Lower leg skin (tissue), 4 donors: Measurements from ENCODE around the gene GLI1. TPM values are rescaled to one million over a fixed set of nuclear protein-coding genes. Genes with fewer than 3 reads are reported as not detected.
"Not testable (repeated sequence)": the region's sequence is repeated elsewhere in the genome, so short reads cannot be mapped to it uniquely, and the experiment has no call there.

Source experiments
- DNase-seq, 2 donors: peaks; one replicate each; pipeline ENCODE4 v3.0.0-alpha.2; 2019; ENCODE audit warnings: low spot score in 2 of 2
- H3K4me3 ChIP-seq: fragments of 200-600 bp; sonication (generic); 2 replicates; pipeline ENCODE4 v1.5.1; 2017; ENCODE audit warnings: mild to moderate bottlenecking, low read depth; ENCODE audit not compliant: poor library complexity, severe bottlenecking
- CTCF ChIP-seq, 3 donors: fragments of 450-650 bp; IDR thresholded peaks; one replicate each; pipeline ENCODE4 v1.5.1; 2016; ENCODE audit warnings: antibody characterized with exemption in 3 of 3, mild to moderate bottlenecking in 3 of 3, moderate library complexity in 2 of 3
- POLR2A ChIP-seq, 2 donors: fragments of 450-650 bp; IDR thresholded peaks; one replicate each; pipeline ENCODE4 v1.6.1; 2016 to 2017; ENCODE audit warnings: antibody characterized with exemption in 2 of 2, mild to moderate bottlenecking in 1 of 2, moderate library complexity in 1 of 2
- WGBS, 2 donors: methylation state at CpG; one replicate each; pipeline ENCODE4 v1.1.5; 2018; 5-methylcytosine and 5-hydroxymethylcytosine counted together
- intact Hi-C: fragments of 100-400 bp; cut with DNase I; formaldehyde crosslinking; loops from one replicate; pipeline ENCODE4 v1.15.0; 2023; ENCODE audit warnings: low total_unique reads
- total RNA-seq, 4 donors: library from RNA; depleted of rRNA; stranded (reverse); fragments of >200 nt; gene quantifications; one replicate each; pipeline ENCODE4 v1.1.0, GENCODE V29; 2016

The GLI1 gene
- total RNA-seq, 4 donors from 2014 or later = 0.19 to 13.4 (median 1.9) TPM

GRCh38 chr12:57419495-57419894 lies 40.1 kb upstream of the GLI1 start:
- DNase-seq = no peak
- no peak for TF ChIP-seq POLR2A (IDR thresholded peaks at IDR 0.05)
- TF ChIP-seq CTCF (IDR thresholded peaks at IDR 0.05) = no peak
- no peak overlapping the region for H3K4me3 ChIP-seq
- intact Hi-C loops = no loop called here
- 95 to 97% methylated on average over 2 of the region's 2 CpGs for WGBS, 2 donors

GRCh38 chr12:57420482-57420881 lies 39.1 kb upstream of the GLI1 start:
- no peak for DNase-seq
- H3K4me3 ChIP-seq = no peak overlapping the region
- 96 to 99% methylated on average over 5 of the region's 5 CpGs for WGBS, 2 donors
- intact Hi-C loops = no loop called here
- TF ChIP-seq CTCF (IDR thresholded peaks at IDR 0.05) (no peak), POLR2A (IDR thresholded peaks at IDR 0.05) (no peak)

GRCh38 chr12:57426948-57427347 lies 32.6 kb upstream of the GLI1 start:
- intact Hi-C loops, H3K4me3 ChIP-seq, DNase-seq: not testable (repeated sequence)
- 97 to 98% methylated on average over 10 of the region's 10 CpGs for WGBS, 2 donors

- WGBS, 2 donors = 71 to 84% methylated on average over 6 of the region's 6 CpGs
- DNase-seq = peak in 1 of 2 donors; percentile 59
- no peak for TF ChIP-seq CTCF (IDR thresholded peaks at IDR 0.05)
- TF ChIP-seq POLR2A (IDR thresholded peaks at IDR 0.05) = no peak
- no peak overlapping the region for H3K4me3 ChIP-seq
- intact Hi-C loops = no loop called here
Measured at GRCh38 chr12:57428965-57429364, 30.6 kb upstream of the GLI1 start.

- intact Hi-C loops = no loop called here
- TF ChIP-seq CTCF (IDR thresholded peaks at IDR 0.05) = no peak
- TF ChIP-seq POLR2A (IDR thresholded peaks at IDR 0.05) = no peak
- 24 to 25% methylated on average over 9 of the region's 9 CpGs for WGBS, 2 donors
- peak in 1 of 2 donors; percentile 56 for DNase-seq
- H3K4me3 ChIP-seq = peak overlapping the region; percentile 45
Measured at GRCh38 chr12:57429473-57430111, 30.0 kb upstream of the GLI1 start.

GRCh38 chr12:57430112-57430930 lies 29.3 kb upstream of the GLI1 start:
- DNase-seq = peak; percentile 27 to 89
- TF ChIP-seq POLR2A (IDR thresholded peaks at IDR 0.05) = no peak
- no peak for TF ChIP-seq CTCF (IDR thresholded peaks at IDR 0.05)
- peak overlapping the region; percentile 45 for H3K4me3 ChIP-seq
- intact Hi-C loops = no loop called here
- 1% methylated on average over 16 to 26 of the region's 74 CpGs for WGBS, 2 donors
